Mononuclear cell (primary cell): ENCODE data around the gene WDR82. TPM values are rescaled to one million over a fixed set of nuclear protein-coding genes. Genes with fewer than 3 reads are reported as not detected.

Experiments
- H3K27me3 ChIP-seq: 2 replicates; pipeline ENCODE4 v1.6.0; 2011; ENCODE audit warnings: low read length, control low read depth; ENCODE audit not compliant: insufficient read depth
- H3K4me1 ChIP-seq: 2 replicates; pipeline ENCODE4 v1.5.1; 2011; ENCODE audit warnings: mild to moderate bottlenecking, low read length, control low read depth; ENCODE audit not compliant: insufficient read depth
- H3K4me3 ChIP-seq: 2 replicates; pipeline ENCODE4 v1.5.1; 2011; ENCODE audit warnings: mild to moderate bottlenecking, low read length, moderate library complexity
- H3K9me3 ChIP-seq: 2 replicates; pipeline ENCODE4 v1.5.1; 2011; ENCODE audit warnings: low read depth, mild to moderate bottlenecking, control low read depth, low read length
- total RNA-seq: library from RNA; depleted of rRNA; stranded (reverse); fragments of >200 nt; gene quantifications from one replicate; pipeline ENCODE4 v1.2.3, GENCODE V29; 2012

The WDR82 gene
- total RNA-seq, 1 donor: 85.5 TPM

DNA sequence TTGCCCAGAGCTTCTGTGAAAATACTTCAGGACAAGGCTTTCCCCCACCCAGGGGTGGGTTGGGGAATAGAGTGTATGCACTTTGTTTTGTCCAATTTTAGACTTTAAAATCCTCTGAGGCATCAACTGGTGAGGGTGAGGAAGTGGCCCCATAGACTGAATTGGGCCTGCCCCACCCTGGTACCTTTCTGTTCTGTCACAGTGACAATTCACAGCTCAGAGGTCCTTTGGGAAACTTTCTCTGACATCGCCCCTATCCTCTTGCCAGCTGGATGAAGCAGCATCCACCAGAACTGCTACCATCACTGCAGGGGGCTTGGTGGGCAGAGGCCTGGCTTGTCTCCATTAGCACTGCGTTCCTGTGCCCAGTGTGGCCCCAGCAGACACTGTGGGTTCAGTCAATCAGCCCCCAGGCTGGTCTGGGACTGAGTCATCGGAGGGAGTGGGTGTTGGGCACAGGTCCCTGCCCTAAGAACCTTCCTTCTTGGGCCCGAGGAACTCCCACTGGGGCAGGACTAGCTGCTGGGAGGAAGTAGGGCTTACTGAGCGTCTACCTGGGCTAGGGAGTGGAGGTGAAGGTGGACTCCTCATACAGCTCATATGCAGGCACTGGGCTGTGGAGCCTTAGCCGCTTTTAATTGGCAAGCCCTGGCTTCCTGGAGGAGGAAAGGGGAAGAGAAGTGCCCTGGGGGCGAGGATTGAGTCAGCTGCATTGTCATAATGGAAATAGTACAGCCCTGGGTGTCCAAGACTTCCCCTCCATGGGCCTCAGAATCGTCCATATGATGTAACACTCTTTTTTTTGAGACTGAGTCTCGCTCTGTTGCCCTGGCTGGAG, 34.4 kb downstream of the WDR82 start:
- H3K4me1 ChIP-seq: peaks cover 71% of the 10 kb centered on the region
- H3K4me3 ChIP-seq: no peak overlapping the region
- no peaks in the 10 kb centered on the region for H3K9me3 ChIP-seq
- H3K27me3 ChIP-seq: no peaks in the 10 kb centered on the region

DNA sequence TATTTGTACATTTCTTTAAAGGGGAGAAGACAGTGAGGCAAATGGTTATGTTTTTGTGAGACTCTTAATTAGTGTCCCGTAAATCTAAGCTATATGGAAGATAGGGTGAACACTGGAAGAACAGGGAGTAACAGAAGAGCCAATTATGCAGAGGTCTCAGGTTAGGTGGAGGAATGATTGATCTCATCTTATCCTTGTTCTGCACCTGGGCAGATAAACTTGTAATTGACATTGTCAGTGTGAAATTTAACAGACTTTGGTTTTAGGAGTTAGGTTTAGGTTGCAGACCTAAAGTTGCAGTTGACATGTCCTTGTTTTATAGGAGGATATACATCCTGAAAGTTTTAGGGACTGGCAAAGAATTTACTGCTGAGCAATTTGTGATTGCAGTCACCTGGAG, 36.4 kb downstream of the WDR82 start:
- H3K4me3 ChIP-seq: no peak overlapping the region
- H3K9me3 ChIP-seq: no peaks in the 10 kb centered on the region
- no peaks in the 10 kb centered on the region for H3K27me3 ChIP-seq
- H3K4me1 ChIP-seq: peaks cover 76% of the 10 kb centered on the region

DNA sequence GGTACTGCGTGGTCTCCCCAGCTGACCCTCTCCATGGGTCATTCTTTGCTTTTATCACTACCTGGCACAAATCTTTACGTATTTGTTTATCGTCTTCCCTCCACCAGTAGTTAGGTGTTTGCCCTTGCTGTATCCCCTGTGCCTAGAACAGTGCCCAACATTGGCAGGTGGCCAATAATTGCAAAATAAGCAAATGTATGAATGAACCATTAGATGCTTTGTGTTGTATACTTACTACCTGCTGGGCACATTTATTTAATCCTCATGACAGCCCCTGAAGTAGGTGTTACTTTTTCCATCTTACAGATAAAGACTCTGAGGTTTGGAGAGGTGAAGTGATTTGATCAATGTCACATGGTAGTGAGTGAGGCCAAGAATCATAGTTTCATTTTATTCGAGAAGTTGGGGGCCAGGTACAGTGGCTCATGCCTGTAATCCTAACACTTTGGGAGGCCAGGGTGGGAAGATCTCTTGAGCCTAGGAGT, 37.5 kb downstream of the WDR82 start:
- Histone ChIP-seq H3K4me1 (peaks cover 76% of the 10 kb centered on the region), H3K4me3 (no peak overlapping the region), H3K9me3 (no peaks in the 10 kb centered on the region), H3K27me3 (no peaks in the 10 kb centered on the region)

DNA sequence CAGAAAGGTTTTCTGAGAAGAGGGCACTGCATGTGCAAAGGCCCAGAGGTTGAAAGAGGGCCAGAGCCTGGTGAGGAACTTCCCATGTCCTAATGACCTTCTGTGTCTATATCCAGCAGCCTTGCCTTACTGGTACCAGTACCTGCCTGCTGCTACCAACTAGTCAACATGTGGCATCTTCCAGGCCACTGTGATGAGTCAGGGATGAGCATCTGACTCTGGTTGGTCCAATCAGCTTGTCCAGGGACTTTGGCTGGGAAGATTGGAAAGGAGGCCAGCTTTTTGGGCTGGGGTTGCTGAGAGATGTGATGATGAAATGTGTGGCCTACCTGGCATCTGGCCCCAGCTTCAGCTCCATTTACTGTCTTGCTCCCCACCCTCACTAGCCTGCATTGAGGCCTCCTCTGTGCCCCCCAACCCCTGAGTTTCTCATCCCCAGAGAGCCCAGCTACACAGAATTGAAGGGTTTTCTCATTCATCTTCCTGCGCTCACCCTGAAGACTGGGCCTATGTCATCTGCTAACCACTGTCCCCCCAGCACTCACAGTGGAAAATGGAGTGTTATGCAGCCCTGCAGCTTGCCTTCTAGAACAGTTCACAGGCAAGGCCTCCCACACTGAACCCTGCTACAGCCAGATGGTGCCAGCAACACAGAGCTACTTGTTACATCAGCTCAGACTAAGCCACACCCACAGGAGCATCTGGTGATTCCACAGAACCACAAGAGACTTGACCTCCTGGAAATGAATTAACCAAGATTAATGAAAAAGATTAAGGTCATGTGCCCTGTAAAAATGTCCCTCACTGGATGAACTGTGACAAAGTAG, 38.2 kb downstream of the WDR82 start:
- no peaks in the 10 kb centered on the region for H3K27me3 ChIP-seq
- H3K4me3 ChIP-seq: peak overlapping the region; percentile 93
- peaks cover 79% of the 10 kb centered on the region for H3K4me1 ChIP-seq
- no peaks in the 10 kb centered on the region for H3K9me3 ChIP-seq

DNA sequence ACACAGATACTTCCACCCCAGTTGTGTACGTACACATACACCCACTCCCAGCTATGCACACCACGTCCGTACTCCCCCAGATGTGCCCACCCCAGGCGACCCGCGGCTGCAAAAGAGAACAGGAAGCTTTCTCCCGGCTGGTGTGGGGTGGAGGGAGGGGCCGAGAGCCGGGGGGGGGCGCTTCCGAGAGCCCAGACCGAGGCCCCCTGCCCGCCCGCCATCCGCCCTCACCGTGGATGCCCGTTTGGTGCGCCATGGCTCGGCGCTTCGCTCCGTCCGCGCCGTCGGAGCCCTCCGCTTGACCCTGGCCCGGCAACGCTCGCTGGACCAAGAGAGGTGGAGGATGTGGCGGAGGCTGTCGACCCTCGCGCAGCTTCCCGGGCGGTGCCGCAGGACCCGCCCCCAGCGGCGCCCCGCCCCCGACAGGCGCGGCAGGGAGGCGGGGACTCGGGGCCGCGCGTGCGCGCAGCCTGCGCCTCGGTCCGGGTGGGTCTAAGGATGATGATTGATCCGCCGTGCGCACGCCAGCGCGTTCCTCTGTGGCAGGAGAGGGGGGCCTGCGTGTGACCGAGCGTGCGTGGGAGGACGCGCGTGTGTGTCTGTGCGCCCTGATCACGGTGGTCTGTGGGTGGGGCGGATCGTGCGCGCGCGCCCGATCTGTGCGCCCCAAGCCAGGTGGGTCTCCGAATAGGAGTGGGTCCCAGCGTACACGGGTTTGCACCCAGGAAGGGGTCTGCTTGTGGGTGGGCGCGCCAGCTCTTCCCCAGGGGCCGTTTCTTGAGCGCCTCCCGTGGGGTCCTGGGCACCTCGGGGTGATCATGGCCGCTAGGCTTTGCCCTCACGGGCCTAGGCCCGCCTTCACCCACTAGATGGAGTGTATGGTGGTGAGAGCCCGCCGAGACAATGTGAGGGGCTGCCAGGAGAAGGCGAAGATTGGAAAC, 39.4 kb downstream of the WDR82 start, which contains the start of gene TWF2:
TSS of gene TWF2 (minus strand) at position 398 of the 941 bp plus-strand sequence. CDS start at position 256, 142 bp downstream.
- Histone ChIP-seq H3K4me3 (peak within 1 kb of the TSS; percentile 93), H3K27me3 (no peaks in the 10 kb centered on the region), H3K9me3 (no peaks in the 10 kb centered on the region), H3K4me1 (peaks cover 78% of the 10 kb centered on the region)

DNA sequence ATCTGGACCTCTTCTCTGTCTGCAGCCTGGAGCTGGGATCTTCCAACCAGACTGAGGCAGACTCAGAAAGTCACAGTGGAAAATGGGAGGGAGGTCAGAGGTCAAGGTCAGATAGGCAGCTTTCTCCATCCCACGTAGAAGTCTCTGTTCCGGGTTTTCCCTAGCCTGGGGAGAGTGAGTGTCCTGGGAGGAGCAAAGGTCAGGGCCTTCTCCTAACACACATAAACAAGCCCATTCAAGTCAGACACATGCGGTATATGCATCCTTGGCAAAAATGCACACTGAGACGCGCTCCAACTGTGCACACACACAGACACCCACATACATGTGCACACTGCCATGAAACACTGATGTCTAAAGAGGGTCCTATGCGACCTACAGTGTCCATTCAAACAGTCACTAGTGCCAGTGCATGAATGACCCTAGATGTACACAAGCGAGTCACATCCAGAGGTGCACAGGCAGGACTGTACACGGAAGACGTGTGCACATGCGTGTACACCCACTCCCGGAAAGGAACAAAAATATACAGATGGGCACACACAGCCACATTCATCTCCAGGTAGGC, 40.2 kb downstream of the WDR82 start:
- peak overlapping the region; percentile 93 for H3K4me3 ChIP-seq
- peaks cover 73% of the 10 kb centered on the region for H3K4me1 ChIP-seq

DNA sequence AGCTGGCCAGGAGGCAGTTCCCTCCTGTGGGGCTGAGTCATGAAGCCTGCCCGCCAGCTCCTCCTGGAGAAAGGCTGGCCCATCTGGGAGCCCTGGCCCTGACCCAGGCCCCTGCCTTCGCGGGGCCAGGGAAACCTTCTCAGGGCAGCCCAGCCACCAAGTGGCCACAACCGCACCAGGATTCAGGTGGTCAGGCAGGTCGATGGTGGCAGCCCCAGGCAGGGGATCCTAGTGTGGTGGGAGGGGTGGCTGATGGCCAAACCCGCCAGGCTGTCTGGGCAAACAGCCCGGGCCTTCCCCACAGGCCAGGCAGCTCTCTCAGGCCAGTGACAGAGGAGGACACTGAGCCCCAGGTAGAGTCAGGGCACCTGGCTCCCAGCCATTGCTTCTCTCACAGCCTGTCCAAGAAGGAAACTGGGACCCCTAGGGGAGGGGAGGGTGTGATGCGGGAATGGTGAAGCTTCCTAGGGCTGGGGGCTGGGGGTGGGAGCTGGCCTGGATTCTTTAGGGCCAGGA, 40.7 kb downstream of the WDR82 start:
- Histone ChIP-seq H3K27me3 (no peaks in the 10 kb centered on the region), H3K4me3 (peak overlapping the region; percentile 93), H3K4me1 (peaks cover 74% of the 10 kb centered on the region), H3K9me3 (no peaks in the 10 kb centered on the region)

More for the DNA sequence above, 40.2 kb downstream of the WDR82 start:
- Histone ChIP-seq H3K27me3 (no peaks in the 10 kb centered on the region), H3K9me3 (no peaks in the 10 kb centered on the region)

DNA sequence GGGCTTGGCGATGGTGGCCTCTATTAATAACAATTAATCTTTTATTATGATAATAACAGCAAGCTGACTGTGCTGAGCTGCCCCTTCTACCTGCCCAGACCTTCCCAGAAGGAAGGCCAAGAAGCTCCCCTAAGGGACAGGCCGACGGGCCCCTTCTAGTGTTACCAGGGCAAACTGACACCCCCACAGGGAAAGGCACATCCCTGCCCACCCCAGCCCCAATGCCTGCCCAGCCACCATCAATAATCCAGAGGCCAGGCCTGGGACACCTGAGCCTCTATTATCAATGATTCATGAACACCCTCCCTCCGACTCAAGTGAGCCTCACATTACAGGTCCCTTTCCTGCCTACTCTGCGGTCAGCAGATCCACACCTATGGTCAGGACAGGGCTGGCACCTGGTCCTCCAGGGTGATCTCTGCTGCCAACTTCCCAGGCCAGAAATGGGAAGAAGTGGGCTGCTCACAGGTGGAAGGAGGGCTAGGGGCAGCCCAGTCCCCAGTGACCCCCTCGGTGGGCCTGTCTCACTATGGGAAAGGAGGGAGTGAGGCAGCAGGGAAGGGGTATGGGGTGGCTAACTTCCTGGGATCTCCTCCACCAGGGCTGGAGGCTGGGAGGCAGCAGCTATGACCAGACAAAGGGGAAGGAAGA, 41.3 kb downstream of the WDR82 start:
- H3K4me1 ChIP-seq: peaks cover 80% of the 10 kb centered on the region
- no peaks in the 10 kb centered on the region for H3K9me3 ChIP-seq
- H3K4me3 ChIP-seq: peak overlapping the region; percentile 93
- H3K27me3 ChIP-seq: no peaks in the 10 kb centered on the region

DNA sequence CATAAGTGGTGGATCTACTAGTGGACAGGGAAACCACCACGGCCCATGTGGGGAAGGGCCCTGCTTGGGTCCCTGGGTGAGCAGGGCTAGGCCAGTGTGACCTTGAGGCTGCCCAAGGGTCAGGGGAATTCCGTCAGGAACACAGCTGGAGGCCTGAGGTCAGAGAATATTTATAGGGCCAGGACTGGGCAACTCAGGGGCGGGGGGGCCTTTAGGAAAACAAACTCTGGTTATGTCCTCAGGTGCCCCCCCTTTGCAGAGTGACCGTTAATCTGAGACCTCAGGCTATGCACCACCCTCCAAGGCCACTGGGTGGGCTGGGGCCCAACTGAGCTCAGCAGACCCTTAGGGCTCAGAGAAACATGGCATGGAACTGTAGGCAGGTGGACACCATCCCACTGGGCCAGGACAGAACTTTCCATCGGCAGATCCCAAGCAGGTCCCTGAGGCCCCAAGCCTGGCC, 42.0 kb downstream of the WDR82 start:
- H3K9me3 ChIP-seq: no peaks in the 10 kb centered on the region
- H3K4me3 ChIP-seq: no peak overlapping the region
- no peaks in the 10 kb centered on the region for H3K27me3 ChIP-seq
- peaks cover 85% of the 10 kb centered on the region for H3K4me1 ChIP-seq

DNA sequence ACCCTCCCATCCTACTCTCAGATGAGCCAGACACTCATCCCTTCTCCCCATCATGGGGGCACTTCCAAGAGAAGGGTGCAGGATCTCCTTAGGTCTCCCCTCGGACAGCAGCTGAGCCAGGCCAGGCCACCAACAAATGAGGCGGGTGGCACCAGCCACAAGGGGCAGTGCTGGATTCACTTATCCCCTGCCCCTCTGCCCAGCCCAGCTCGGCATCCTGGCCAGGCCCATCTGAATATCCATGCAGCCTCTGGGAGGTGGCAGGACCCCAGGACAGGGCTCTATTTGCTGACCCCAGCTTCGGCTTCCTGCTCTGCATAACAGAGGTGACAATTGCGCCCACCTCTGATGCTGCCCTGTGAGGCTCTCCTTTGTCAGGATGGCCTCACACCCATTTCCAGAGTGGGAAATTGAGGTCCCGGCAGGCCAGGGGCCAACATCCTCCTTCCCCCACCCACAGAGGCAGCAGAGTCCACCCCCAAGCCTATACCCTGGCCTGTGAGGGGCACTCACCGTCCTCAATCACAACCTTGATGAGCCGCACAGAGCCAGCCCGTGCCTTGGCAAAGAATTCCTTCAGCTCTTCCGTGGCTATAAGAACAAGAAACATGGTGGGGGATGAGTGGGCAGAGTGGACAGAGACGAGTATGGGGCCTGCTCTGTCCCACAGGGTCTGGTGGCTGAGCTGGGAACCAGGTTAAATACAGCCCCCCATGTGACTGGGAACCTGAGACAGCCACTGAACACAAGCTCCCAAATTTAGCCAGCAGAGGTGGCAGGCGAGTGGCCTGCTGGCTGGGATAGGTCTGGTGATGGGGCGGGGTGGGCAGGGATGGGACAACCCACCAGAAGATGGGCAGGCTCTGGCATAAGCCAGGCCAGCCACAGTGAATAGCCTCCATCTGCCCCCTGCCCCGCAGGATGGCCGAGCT, 43.7 kb downstream of the WDR82 start:
- H3K9me3 ChIP-seq: no peaks in the 10 kb centered on the region
- H3K27me3 ChIP-seq: no peaks in the 10 kb centered on the region
- peaks cover 71% of the 10 kb centered on the region for H3K4me1 ChIP-seq
- H3K4me3 ChIP-seq: no peak overlapping the region

DNA sequence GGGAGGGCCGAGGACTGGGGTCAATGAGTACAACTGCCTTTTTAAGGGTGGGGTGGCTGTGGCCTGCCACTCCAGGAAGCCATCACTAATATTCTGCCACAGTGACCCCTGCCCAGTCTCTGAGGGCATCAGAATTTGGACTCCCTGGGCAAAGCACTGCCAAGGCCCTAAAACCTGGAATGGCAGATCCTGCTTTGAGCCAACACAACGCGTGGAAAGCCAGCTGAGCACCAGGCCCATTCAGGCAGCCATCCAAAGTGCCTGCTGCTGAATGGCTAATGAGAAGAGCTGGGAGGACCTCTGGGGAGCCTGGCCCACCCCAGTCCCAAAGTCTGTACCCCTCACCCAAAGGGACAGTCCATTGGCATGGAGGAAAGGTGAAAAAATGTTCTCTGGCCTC, 44.5 kb downstream of the WDR82 start:
- H3K9me3 ChIP-seq: no peaks in the 10 kb centered on the region
- peaks cover 67% of the 10 kb centered on the region for H3K4me1 ChIP-seq
- H3K4me3 ChIP-seq: no peak overlapping the region
- no peaks in the 10 kb centered on the region for H3K27me3 ChIP-seq

DNA sequence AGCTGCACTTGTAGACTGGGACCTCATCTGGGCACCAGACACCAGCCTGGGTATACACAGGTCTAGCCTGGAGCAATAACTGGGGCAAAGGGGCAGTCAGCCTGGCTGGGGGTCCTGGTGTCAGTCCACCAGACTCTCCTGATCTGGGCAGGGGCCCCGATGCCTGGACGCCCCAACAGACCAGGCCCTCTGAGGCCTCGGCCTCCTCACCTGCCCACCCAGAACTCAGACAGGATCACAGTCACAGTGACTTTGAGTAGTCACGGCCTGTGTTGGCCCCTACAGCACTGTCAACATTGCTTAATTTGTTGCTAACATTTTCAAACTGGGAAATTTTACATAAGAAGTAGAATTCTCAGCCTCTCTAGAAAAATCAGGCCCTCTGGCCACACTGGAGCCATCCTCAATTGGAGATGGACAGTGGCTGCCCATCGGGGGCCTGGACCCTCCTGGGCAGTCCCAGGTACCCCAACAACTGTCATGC, 45.3 kb downstream of the WDR82 start:
- H3K9me3 ChIP-seq: no peaks in the 10 kb centered on the region
- H3K27me3 ChIP-seq: no peaks in the 10 kb centered on the region
- H3K4me1 ChIP-seq: peaks cover 62% of the 10 kb centered on the region
- no peak overlapping the region for H3K4me3 ChIP-seq
